Naive thymus-derived CD4-positive, alpha-beta T cell (primary cell): ENCODE measurements around the gene LRFN4. TPM values are rescaled to one million over a fixed set of nuclear protein-coding genes. Genes with fewer than 3 reads are reported as not detected.

Source experiments
- ATAC-seq: fragments of 150-1000 bp; cut with Tn5 transposase; 2 replicates; pipeline ENCODE4 v1.10.0; 2021; ENCODE audit warnings: mild to moderate bottlenecking, moderate library complexity
- CTCF ChIA-PET: fragments of 350-600 bp; sonication (Branson Sonifier 250); formaldehyde crosslinking; loops from one replicate; lab custom pipeline; 2021; ENCODE audit warnings: antibody characterized with exemption; lab: Charles Lee
- POLR2A ChIA-PET: fragments of 350-600 bp; sonication (Branson Sonifier 250); formaldehyde crosslinking; loops from one replicate; lab custom pipeline; 2021; ENCODE audit warnings: antibody characterized with exemption, inconsistent platforms; lab: Charles Lee
- DNase-seq, 9 donors: peaks; one replicate each; pipeline versions ENCODE4 v3.0.0 to v3.0.0-alpha.2; 2020 to 2022; ENCODE audit warnings: mixed read lengths in 1 of 9
- H3K27ac ChIP-seq: one replicate; pipeline ENCODE4 v1.7.0; 2013; ENCODE audit warnings: mild to moderate bottlenecking, low read depth, low read length, moderate library complexity
- H3K27me3 ChIP-seq, 2 donors: one replicate each; pipeline ENCODE4 v1.7.0; 2013; ENCODE audit warnings: low read length in 2 of 2, mild to moderate bottlenecking in 2 of 2, moderate library complexity in 2 of 2; ENCODE audit not compliant: control insufficient read depth in 2 of 2, insufficient read depth in 2 of 2
- H3K36me3 ChIP-seq, 3 experiments: 1 replicate in 2 of 3; 2 replicates in 1 of 3; pipeline ENCODE4 v1.7.0; 2013; ENCODE audit warnings: low read length in 3 of 3, mild to moderate bottlenecking in 3 of 3, moderate library complexity in 1 of 3; ENCODE audit not compliant: insufficient read depth in 3 of 3, control insufficient read depth in 2 of 3
- H3K4me1 ChIP-seq, 2 donors: one replicate each; pipeline ENCODE4 v1.7.0; 2013; ENCODE audit warnings: low read length in 2 of 2, mild to moderate bottlenecking in 2 of 2, moderate library complexity in 1 of 2; ENCODE audit not compliant: control insufficient read depth in 2 of 2, insufficient read depth in 2 of 2
- H3K4me3 ChIP-seq: 2 replicates; pipeline ENCODE4 v1.7.0; 2013; ENCODE audit warnings: mild to moderate bottlenecking, low read length
- H3K9me3 ChIP-seq, 3 experiments: 1 replicate in 2 of 3; 2 replicates in 1 of 3; pipeline ENCODE4 v1.7.0; 2013; ENCODE audit warnings: low read length in 3 of 3; ENCODE audit not compliant: control insufficient read depth in 2 of 3
- H3K27ac Mint-ChIP-seq, 9 donors: one replicate each; pipeline ENCODE4 v1.8.0; 2020 to 2022; ENCODE audit warnings: mixed read lengths in 9 of 9, mild to moderate bottlenecking in 8 of 9, moderate library complexity in 5 of 9, inconsistent platforms in 2 of 9
- H3K27me3 Mint-ChIP-seq, 5 donors: one replicate each; pipeline ENCODE4 v1.8.0; 2021 to 2022; ENCODE audit warnings: mixed read lengths in 5 of 5, mild to moderate bottlenecking in 1 of 5
- H3K36me3 Mint-ChIP-seq, 5 donors: one replicate each; pipeline ENCODE4 v1.8.0; 2020 to 2022; ENCODE audit warnings: mixed read lengths in 5 of 5, mild to moderate bottlenecking in 3 of 5, inconsistent platforms in 1 of 5
- H3K4me1 Mint-ChIP-seq, 7 donors: one replicate each; pipeline ENCODE4 v1.8.0; 2020 to 2022; ENCODE audit warnings: mixed read lengths in 7 of 7, mild to moderate bottlenecking in 3 of 7, inconsistent platforms in 1 of 7
- H3K4me3 Mint-ChIP-seq, 10 donors: one replicate each; pipeline ENCODE4 v1.8.0; 2020 to 2022; ENCODE audit warnings: mild to moderate bottlenecking in 10 of 10, mixed read lengths in 10 of 10, moderate library complexity in 6 of 10, inconsistent platforms in 2 of 10
- H3K9me3 Mint-ChIP-seq, 11 donors: one replicate each; pipeline ENCODE4 v1.8.0; 2020 to 2022; ENCODE audit warnings: mixed read lengths in 11 of 11, mild to moderate bottlenecking in 4 of 11, inconsistent platforms in 1 of 11, moderate library complexity in 1 of 11
- intact Hi-C, 2 donors: fragments of 100-400 bp; cut with micrococcal nuclease; formaldehyde crosslinking; loops; one replicate each; pipeline ENCODE4 v1.15.1; 2023
- polyA plus RNA-seq, 2 donors: library from polyadenylated mRNA; unstranded; fragments of 300-500 nt; fragmentation: Illumina TruSeq; gene quantifications; one replicate each; pipeline ENCODE4 v1.2.3, GENCODE V29; 2021
- total RNA-seq, 6 experiments: library from RNA in 5 of 6; stranded (reverse) in 5 of 6; gene quantifications; 1 replicate in 5 of 6; 2 replicates in 1 of 6; pipeline ENCODE4 v1.2.3 and lab custom pipeline; 2021 to 2026

LRFN4 gene
- total and polyA plus RNA-seq, 7 experiments from 2014 or later, result 0.84 to 21.2 (median 1.6) TPM; not detected in 2

- Histone ChIP-seq H3K4me1 (peaks cover 0 to 6% of the 10 kb centered on the region in 2 donors), H3K36me3 (no peaks in the 10 kb centered on the region), H3K27me3 (no peaks in the 10 kb centered on the region), H3K9me3 (no peaks in the 10 kb centered on the region), H3K4me3 (peak overlapping the region; percentile 71), H3K27ac (peak overlapping the region; percentile 14)
- peaks cover 0 to 26% (median 9%) of the 10 kb centered on the region in 7 donors for H3K4me1 Mint-ChIP-seq
- DNase-seq (peak in 3 of 9 donors; percentile 17 to 91 (median 55)), ATAC-seq (peak; percentile 85)
- H3K4me3 Mint-ChIP-seq, result peak overlapping the region; percentile 71 to 89 (median 85)
- H3K9me3 Mint-ChIP-seq, result no peaks in the 10 kb centered on the region
- H3K36me3 Mint-ChIP-seq, result no peaks in the 10 kb centered on the region
- POLR2A ChIA-PET, result interaction anchor here (0.9 to 6.5 kb wide), 3 partner anchors 12 to 103 kb away, joined by 3 to 47 read pairs (median 3); partner anchors contain the start of gene RCE1
- peak overlapping the region in 6 of 9 donors; percentile 28 to 90 (median 54) for H3K27ac Mint-ChIP-seq
- CTCF ChIA-PET, result interaction anchor here (0.7 to 1.2 kb wide), 2 partner anchors 12 to 97 kb away, joined by 3 to 4 read pairs; no protein-coding TSS in a partner anchor
- intact Hi-C loops, result loop anchor here (1.0 kb wide), 3 partner anchors 12 to 102 kb away; partner anchors contain the start of genes RCE1 (in 2 of the 2) and PC (in 1 of the 2)
- H3K27me3 Mint-ChIP-seq, result no peaks in the 10 kb centered on the region
Measured at GRCh38 chr11:66855574-66856495, 1.0 kb upstream of the LRFN4 start.

- intact Hi-C loops, result no loop called here
Measured at GRCh38 chr11:66857234-66857926, 516 bp downstream of the LRFN4 start.

GRCh38 chr11:66857927-66858185 lies 992 bp downstream of the LRFN4 start:
- intact Hi-C loops, result no loop called here
- no peak overlapping the region for H3K27ac ChIP-seq
- H3K27ac Mint-ChIP-seq, result peak overlapping the region in 1 of 9 donors; percentile 38

More at GRCh38 chr11:66857234-66857926, 516 bp downstream of the LRFN4 start:
- Mint-ChIP-seq H3K27ac (peak overlapping the region in 1 of 9 donors; percentile 79), H3K27me3 (no peaks in the 10 kb centered on the region), H3K4me1 (peaks cover 0 to 16% (median 6%) of the 10 kb centered on the region in 7 donors), H3K4me3 (peak overlapping the region; percentile 30 to 84 (median 70)), H3K36me3 (no peaks in the 10 kb centered on the region), H3K9me3 (no peaks in the 10 kb centered on the region)
- H3K9me3 ChIP-seq, result no peaks in the 10 kb centered on the region
- H3K4me1 ChIP-seq, result peaks cover 0 to 6% of the 10 kb centered on the region in 2 donors
- no peak overlapping the region for H3K27ac ChIP-seq
- no peaks in the 10 kb centered on the region for H3K27me3 ChIP-seq
- ChIA-PET CTCF (no interaction called here), POLR2A (interaction anchor here (6.5 kb wide), 1 partner anchor 13 kb away, joined by 47 read pairs; the partner anchor contains the start of gene RCE1)
- ATAC-seq (no peak), DNase-seq (no peak)
- H3K36me3 ChIP-seq, result no peaks in the 10 kb centered on the region
- no peak overlapping the region for H3K4me3 ChIP-seq

GRCh38 chr11:66858186-66858938 lies 1.5 kb downstream of the LRFN4 start:
- H3K36me3 ChIP-seq, result no peaks in the 10 kb centered on the region
- CTCF ChIA-PET, result no interaction called here
- Mint-ChIP-seq H3K36me3 (no peaks in the 10 kb centered on the region), H3K9me3 (no peaks in the 10 kb centered on the region), H3K4me3 (peak overlapping the region; percentile 18 to 84 (median 60)), H3K4me1 (peaks cover 0 to 16% (median 6%) of the 10 kb centered on the region in 7 donors), H3K27me3 (no peaks in the 10 kb centered on the region), H3K27ac (peak overlapping the region in 1 of 9 donors; percentile 38)
- DNase-seq (no peak), ATAC-seq (no peak)
- H3K27me3 ChIP-seq, result no peaks in the 10 kb centered on the region
- H3K4me3 ChIP-seq, result no peak overlapping the region
- H3K4me1 ChIP-seq, result peaks cover 0 to 6% of the 10 kb centered on the region in 2 donors
- intact Hi-C loops, result no loop called here
- no peak overlapping the region for H3K27ac ChIP-seq
- POLR2A ChIA-PET, result no interaction called here
- no peaks in the 10 kb centered on the region for H3K9me3 ChIP-seq

More at GRCh38 chr11:66857927-66858185, 992 bp downstream of the LRFN4 start:
- ChIA-PET POLR2A (no interaction called here), CTCF (no interaction called here)
- no peak for ATAC-seq
- H3K36me3 ChIP-seq, result no peaks in the 10 kb centered on the region
- H3K27me3 ChIP-seq, result no peaks in the 10 kb centered on the region
- H3K4me3 ChIP-seq, result no peak overlapping the region
- DNase-seq, result no peak
- H3K4me1 ChIP-seq, result peaks cover 0 to 6% of the 10 kb centered on the region in 2 donors
- no peaks in the 10 kb centered on the region for H3K9me3 ChIP-seq
- no peaks in the 10 kb centered on the region for H3K36me3 Mint-ChIP-seq
- no peaks in the 10 kb centered on the region for H3K27me3 Mint-ChIP-seq
- peaks cover 0 to 16% (median 6%) of the 10 kb centered on the region in 7 donors for H3K4me1 Mint-ChIP-seq
- peak overlapping the region; percentile 18 to 84 (median 63) for H3K4me3 Mint-ChIP-seq
- no peaks in the 10 kb centered on the region for H3K9me3 Mint-ChIP-seq

- Histone ChIP-seq H3K27me3 (no peaks in the 10 kb centered on the region), H3K27ac (no peak overlapping the region), H3K4me3 (no peak overlapping the region), H3K9me3 (no peaks in the 10 kb centered on the region), H3K36me3 (no peaks in the 10 kb centered on the region), H3K4me1 (peaks cover 0 to 6% of the 10 kb centered on the region in 2 donors)
- ATAC-seq (no peak), DNase-seq (no peak)
- intact Hi-C loops, result no loop called here
- Mint-ChIP-seq H3K4me1 (peaks cover 0 to 12% (median 6%) of the 10 kb centered on the region in 7 donors), H3K36me3 (no peaks in the 10 kb centered on the region), H3K27ac (no peak overlapping the region), H3K4me3 (peak overlapping the region in 1 of 10 donors; percentile 52), H3K27me3 (no peaks in the 10 kb centered on the region), H3K9me3 (no peaks in the 10 kb centered on the region)
- ChIA-PET POLR2A (no interaction called here), CTCF (no interaction called here)
Measured at GRCh38 chr11:66858939-66859685, 2.2 kb downstream of the LRFN4 start.
